Lung (tissue), 12 donors: ENCODE data around the gene TMPRSS3. TPM values are rescaled to one million over a fixed set of nuclear protein-coding genes. Genes with fewer than 3 reads are reported as not detected.

ENCODE experiments used
- ATAC-seq: fragments of 200-7000 bp; cut with Tn5 transposase; one replicate; pipeline ENCODE4 v1.9.1; 2020; ENCODE audit warnings: moderate number of reproducible peaks; ENCODE audit not compliant: insufficient read depth, low FRiP score
- DNase-seq, 3 donors: peaks; one replicate each; pipeline ENCODE4 v3.0.0-alpha.2; 2013 to 2017
- H3K27ac ChIP-seq, 2 donors: one replicate each; pipeline ENCODE4 v1.5.1; 2013; ENCODE audit warnings: mild to moderate bottlenecking in 2 of 2, moderate library complexity in 2 of 2, control low read depth in 1 of 2, inconsistent platforms in 1 of 2, low read depth in 1 of 2, low read length in 1 of 2
- H3K27me3 ChIP-seq, 3 donors: one replicate each; pipeline ENCODE4 v1.5.1; 2013; ENCODE audit warnings: low read length in 2 of 3; ENCODE audit not compliant: control insufficient read depth in 3 of 3, insufficient read depth in 3 of 3
- H3K36me3 ChIP-seq, 4 donors: one replicate each; pipeline ENCODE4 v1.5.1; 2013; ENCODE audit warnings: low read length in 4 of 4, mild to moderate bottlenecking in 1 of 4, moderate library complexity in 1 of 4; ENCODE audit not compliant: control insufficient read depth in 4 of 4, insufficient read depth in 4 of 4
- H3K4me1 ChIP-seq, 5 donors: one replicate each; pipeline ENCODE4 v1.5.1; 2013; ENCODE audit warnings: low read length in 5 of 5, mild to moderate bottlenecking in 2 of 5, moderate library complexity in 1 of 5; ENCODE audit not compliant: control insufficient read depth in 5 of 5, insufficient read depth in 5 of 5
- H3K4me3 ChIP-seq: one replicate; pipeline ENCODE4 v1.5.1; 2013; ENCODE audit warnings: mild to moderate bottlenecking, control low read depth, moderate library complexity
- H3K9ac ChIP-seq, 2 donors: one replicate each; pipeline ENCODE4 v1.5.1; 2013; ENCODE audit warnings: low read length in 2 of 2, control low read depth in 1 of 2; ENCODE audit not compliant: insufficient read depth in 1 of 2
- H3K9me3 ChIP-seq, 4 donors: one replicate each; pipeline ENCODE4 v1.5.1; 2013; ENCODE audit warnings: low read length in 3 of 4, mild to moderate bottlenecking in 1 of 4, moderate library complexity in 1 of 4; ENCODE audit not compliant: control insufficient read depth in 4 of 4, insufficient read depth in 3 of 4
- CTCF ChIP-seq: IDR thresholded peaks from 2 replicates; pipeline ENCODE4 v1.5.1; 2012; ENCODE audit warnings: mild to moderate bottlenecking; ENCODE audit errors: control extremely low read depth, extremely low read depth
- WGBS, 2 donors: extraction: QIAGEN DNeasy Blood & Tissue Kit; methylation state at CpG; one replicate each; pipeline ENCODE4 v1.1.7; 2013; 5-methylcytosine and 5-hydroxymethylcytosine counted together
- polyA plus RNA-seq, 2 donors: library from polyadenylated mRNA; stranded (reverse); fragments of 200-250 nt; gene quantifications; one replicate each; pipeline ENCODE4 v1.2.1, GENCODE V29; 2013
- total RNA-seq, 2 donors: library from RNA; depleted of rRNA in 1 of 2; stranded (reverse); fragments of >200 nt in 1 of 2; gene quantifications; one replicate each; pipeline ENCODE4 v1.2.1, GENCODE V29; 2014 to 2021
- donor health status: control.
- donor health status: control.
- donor health status: Bipolar disorder and iron deficiency.
- donor health status: healthy.
- donor health status: DM: yes; HTN: yes; CAD: no.

The TMPRSS3 gene
- total and polyA plus RNA-seq, 4 donors: 2.1 to 7.9 (median 4.2) TPM

GRCh38 chr21:42414066-42414465, 18.2 kb upstream of the TMPRSS3 start:
- no peak for DNase-seq
- WGBS, 2 donors: 93 to 94% methylated on average over 8 of the region's 8 CpGs
- Histone ChIP-seq H3K4me1 (peaks cover 0 to 8% (median 0%) of the 10 kb centered on the region in 5 donors), H3K27ac (no peak overlapping the region), H3K4me3 (no peak overlapping the region), H3K27me3 (peaks cover 0 to 2% (median 0%) of the 10 kb centered on the region in 3 donors), H3K36me3 (no peaks in the 10 kb centered on the region), H3K9ac (no peak overlapping the region), H3K9me3 (peaks cover 0 to 4% (median 0%) of the 10 kb centered on the region in 4 donors)
- TF ChIP-seq CTCF: no peak
- ATAC-seq: no peak

- Histone ChIP-seq H3K36me3 (no peaks in the 10 kb centered on the region), H3K9ac (no peak overlapping the region), H3K27me3 (peaks cover 0 to 2% (median 0%) of the 10 kb centered on the region in 3 donors), H3K9me3 (peaks cover 0 to 4% (median 0%) of the 10 kb centered on the region in 4 donors), H3K27ac (no peak overlapping the region), H3K4me1 (peaks cover 0 to 8% (median 0%) of the 10 kb centered on the region in 5 donors), H3K4me3 (no peak overlapping the region)
- WGBS, 2 donors: 90 to 92% methylated on average over 4 of the region's 4 CpGs
- no peak for TF ChIP-seq CTCF
- ATAC-seq (no peak), DNase-seq (no peak)
Measured at GRCh38 chr21:42413500-42413899, 17.6 kb upstream of the TMPRSS3 start.

- Histone ChIP-seq H3K27ac (no peak overlapping the region), H3K4me1 (peaks cover 0 to 8% (median 0%) of the 10 kb centered on the region in 5 donors), H3K27me3 (peaks cover 0 to 2% (median 0%) of the 10 kb centered on the region in 3 donors), H3K36me3 (no peaks in the 10 kb centered on the region), H3K9ac (no peak overlapping the region), H3K4me3 (no peak overlapping the region), H3K9me3 (peaks cover 0 to 2% (median 0%) of the 10 kb centered on the region in 4 donors)
- TF ChIP-seq CTCF: no peak
- no peak for ATAC-seq
- 87 to 94% methylated on average over 14 of the region's 14 CpGs for WGBS, 2 donors
- no peak for DNase-seq
Measured at GRCh38 chr21:42413093-42413492, 17.2 kb upstream of the TMPRSS3 start.

GRCh38 chr21:42412636-42412933, 16.7 kb upstream of the TMPRSS3 start:
- WGBS, 2 donors: 86 to 89% methylated on average over 5 of the region's 5 CpGs

More at GRCh38 chr21:42412636-42412933, 16.7 kb upstream of the TMPRSS3 start:
- Histone ChIP-seq H3K27me3 (peaks cover 0 to 2% (median 0%) of the 10 kb centered on the region in 3 donors), H3K9me3 (peaks cover 0 to 2% (median 0%) of the 10 kb centered on the region in 4 donors), H3K36me3 (no peaks in the 10 kb centered on the region), H3K9ac (no peak overlapping the region), H3K4me3 (no peak overlapping the region), H3K4me1 (peaks cover 0 to 8% (median 0%) of the 10 kb centered on the region in 5 donors), H3K27ac (no peak overlapping the region)
- DNase-seq (no peak), ATAC-seq (no peak)
- TF ChIP-seq CTCF: no peak
